ENCODE results near the gene IMP4. TPM values are rescaled to one million over a fixed set of nuclear protein-coding genes. Genes with fewer than 3 reads are reported as not detected.

Gene IMP4
- total RNA-seq, 1 experiment from 2014 or later = 112 TPM

- Histone ChIP-seq H3K27me3 (replicated peaks) (no peaks in the 10 kb centered on the region), H3K9me3 (replicated peaks) (no peaks in the 10 kb centered on the region), H3K4me3 (peak overlapping the region; percentile 87), H3K36me3 (peaks cover 59% of the 10 kb centered on the region), H3K4me1 (replicated peaks) (peaks cover 23% of the 10 kb centered on the region), H3K27ac (peak overlapping the region; percentile 91)
- peak; percentile 92 to 94 for DNase-seq (ENCODE audit: low read depth in 1 of 2, low spot score in 2 of 2)
Measured at GRCh38 chr2:130372055-130372832, 29.5 kb downstream of the IMP4 start.

- H3K36me3 ChIP-seq = peaks cover 66% of the 10 kb centered on the region
Measured at GRCh38 chr2:130372833-130373807, 30.4 kb downstream of the IMP4 start.

GRCh38 chr2:130373808-130374365, 31.2 kb downstream of the IMP4 start:
- Histone ChIP-seq H3K27ac (no peak overlapping the region), H3K4me1 (replicated peaks) (peaks cover 23% of the 10 kb centered on the region), H3K36me3 (peaks cover 66% of the 10 kb centered on the region), H3K27me3 (replicated peaks) (no peaks in the 10 kb centered on the region), H3K9me3 (replicated peaks) (no peaks in the 10 kb centered on the region), H3K4me3 (peak overlapping the region; percentile 87)
- DNase-seq (ENCODE audit: low read depth in 1 of 2, low spot score in 2 of 2) = no peak

More at GRCh38 chr2:130372833-130373807, 30.4 kb downstream of the IMP4 start:
- peaks cover 23% of the 10 kb centered on the region for H3K4me1 ChIP-seq (replicated peaks)
- no peaks in the 10 kb centered on the region for H3K27me3 ChIP-seq (replicated peaks)
- H3K4me3 ChIP-seq = peak overlapping the region; percentile 87
- peak overlapping the region; percentile 91 for H3K27ac ChIP-seq
- peak in 1 of 2 experiments; percentile 22 for DNase-seq (ENCODE audit: low read depth in 1 of 2, low spot score in 2 of 2)
- H3K9me3 ChIP-seq (replicated peaks) = no peaks in the 10 kb centered on the region

- no peak for DNase-seq (ENCODE audit: low read depth in 1 of 2, low spot score in 2 of 2)
- Histone ChIP-seq H3K36me3 (peaks cover 66% of the 10 kb centered on the region), H3K9me3 (replicated peaks) (no peaks in the 10 kb centered on the region), H3K27ac (no peak overlapping the region), H3K27me3 (replicated peaks) (no peaks in the 10 kb centered on the region), H3K4me1 (replicated peaks) (peaks cover 23% of the 10 kb centered on the region), H3K4me3 (no peak overlapping the region)
Measured at GRCh38 chr2:130374587-130375290, 32.0 kb downstream of the IMP4 start.

- no peak for DNase-seq (ENCODE audit: low read depth in 1 of 2, low spot score in 2 of 2)
- H3K9me3 ChIP-seq (replicated peaks) = no peaks in the 10 kb centered on the region
- peaks cover 23% of the 10 kb centered on the region for H3K4me1 ChIP-seq (replicated peaks)
- H3K36me3 ChIP-seq = peaks cover 59% of the 10 kb centered on the region
- H3K27ac ChIP-seq = no peak overlapping the region
- H3K4me3 ChIP-seq = no peak overlapping the region
- no peaks in the 10 kb centered on the region for H3K27me3 ChIP-seq (replicated peaks)
Measured at GRCh38 chr2:130375291-130376266, 32.9 kb downstream of the IMP4 start.

GRCh38 chr2:130376433-130377293, 34.0 kb downstream of the IMP4 start:
- H3K4me1 ChIP-seq (replicated peaks) = peaks cover 15% of the 10 kb centered on the region
- H3K36me3 ChIP-seq = peaks cover 52% of the 10 kb centered on the region
- no peaks in the 10 kb centered on the region for H3K27me3 ChIP-seq (replicated peaks)
- no peak overlapping the region for H3K4me3 ChIP-seq
- no peaks in the 10 kb centered on the region for H3K9me3 ChIP-seq (replicated peaks)
- DNase-seq (ENCODE audit: low read depth in 1 of 2, low spot score in 2 of 2) = no peak
- no peak overlapping the region for H3K27ac ChIP-seq

- no peak for DNase-seq (ENCODE audit: low read depth in 1 of 2, low spot score in 2 of 2)
- H3K4me1 ChIP-seq (replicated peaks) = peaks cover 15% of the 10 kb centered on the region
- H3K9me3 ChIP-seq (replicated peaks) = no peaks in the 10 kb centered on the region
- H3K27me3 ChIP-seq (replicated peaks) = no peaks in the 10 kb centered on the region
- peaks cover 46% of the 10 kb centered on the region for H3K36me3 ChIP-seq
- no peak overlapping the region for H3K27ac ChIP-seq
- H3K4me3 ChIP-seq = no peak overlapping the region
Measured at GRCh38 chr2:130377491-130377890, 34.8 kb downstream of the IMP4 start.

GRCh38 chr2:130378206-130378897, 35.7 kb downstream of the IMP4 start:
- Histone ChIP-seq H3K36me3 (peaks cover 42% of the 10 kb centered on the region), H3K4me3 (no peak overlapping the region), H3K4me1 (replicated peaks) (peaks cover 13% of the 10 kb centered on the region), H3K27me3 (replicated peaks) (no peaks in the 10 kb centered on the region), H3K9me3 (replicated peaks) (no peaks in the 10 kb centered on the region), H3K27ac (no peak overlapping the region)
- DNase-seq (ENCODE audit: low read depth in 1 of 2, low spot score in 2 of 2) = no peak

GRCh38 chr2:130378898-130379214, 36.2 kb downstream of the IMP4 start:
- Histone ChIP-seq H3K9me3 (replicated peaks) (no peaks in the 10 kb centered on the region), H3K27me3 (replicated peaks) (no peaks in the 10 kb centered on the region), H3K27ac (no peak overlapping the region), H3K4me1 (replicated peaks) (peaks cover 8% of the 10 kb centered on the region), H3K36me3 (peaks cover 37% of the 10 kb centered on the region), H3K4me3 (no peak overlapping the region)
- no peak for DNase-seq (ENCODE audit: low read depth in 1 of 2, low spot score in 2 of 2)

GRCh38 chr2:130380096-130380934, 37.6 kb downstream of the IMP4 start:
- H3K27me3 ChIP-seq (replicated peaks) = no peaks in the 10 kb centered on the region
- H3K4me1 ChIP-seq (replicated peaks) = no peaks in the 10 kb centered on the region
- H3K4me3 ChIP-seq = no peak overlapping the region
- DNase-seq (ENCODE audit: low read depth in 1 of 2, low spot score in 2 of 2) = no peak
- H3K27ac ChIP-seq = no peak overlapping the region
- H3K36me3 ChIP-seq = peaks cover 27% of the 10 kb centered on the region
- no peaks in the 10 kb centered on the region for H3K9me3 ChIP-seq (replicated peaks)

- no peak for DNase-seq (ENCODE audit: low read depth in 1 of 2, low spot score in 2 of 2)
- no peaks in the 10 kb centered on the region for H3K27me3 ChIP-seq (replicated peaks)
- no peaks in the 10 kb centered on the region for H3K4me1 ChIP-seq (replicated peaks)
- peaks cover 18% of the 10 kb centered on the region for H3K36me3 ChIP-seq
- no peak overlapping the region for H3K4me3 ChIP-seq
- H3K27ac ChIP-seq = no peak overlapping the region
- H3K9me3 ChIP-seq (replicated peaks) = no peaks in the 10 kb centered on the region
Measured at GRCh38 chr2:130381145-130381544, 38.4 kb downstream of the IMP4 start.
